Ishikawa (cell line): ENCODE results near the gene MAFF.

Source experiments
- CEBPB ChIP-seq: IDR thresholded peaks from 2 replicates; pipeline ENCODE4 v1.6.1; 2012
- RAD21 ChIP-seq: IDR thresholded peaks from 2 replicates; pipeline ENCODE4 v1.6.1; 2012; ENCODE audit warnings: low read depth
- TAF1 ChIP-seq: IDR thresholded peaks from 2 replicates; pipeline ENCODE4 v1.6.1; 2012; ENCODE audit warnings: low read depth, mild to moderate bottlenecking
- YY1 ChIP-seq: IDR thresholded peaks from 2 replicates; pipeline ENCODE4 v1.6.1; 2012; ENCODE audit warnings: low read depth

- TF ChIP-seq CEBPB = no peak
- no peak for TF ChIP-seq RAD21
- no peak for TF ChIP-seq TAF1
- no peak for TF ChIP-seq YY1
These were observed 3.7 kb downstream of the MAFF start for GRCh38 chr22:38205261-38206128.
